GM23248 (cell line): ENCODE data around the gene KCNIP1. TPM values are rescaled to one million over a fixed set of nuclear protein-coding genes. Genes with fewer than 3 reads are reported as not detected.

ENCODE experiments used
- DNase-seq: peaks from one replicate; pipeline ENCODE4 v3.0.0-alpha.2; 2015
- H2AFZ ChIP-seq: fragments of 200-600 bp; sonication (generic); 2 replicates; pipeline ENCODE4 v1.6.1; 2016; ENCODE audit warnings: antibody characterized with exemption
- H3F3A ChIP-seq: fragments of 200-600 bp; sonication (generic); 2 replicates; pipeline ENCODE4 v1.6.1; 2016; ENCODE audit warnings: mild to moderate bottlenecking, antibody characterized with exemption, mixed run types; ENCODE audit not compliant: insufficient read depth
- H3K27ac ChIP-seq: fragments of 200-600 bp; sonication (generic); 2 replicates; pipeline ENCODE4 v1.5.1; 2016; ENCODE audit warnings: mild to moderate bottlenecking
- H3K27me3 ChIP-seq: fragments of 200-600 bp; sonication (generic); replicated peaks from 2 replicates; pipeline ENCODE4 v1.6.1; 2016; ENCODE audit warnings: mild to moderate bottlenecking; ENCODE audit not compliant: insufficient read depth
- H3K36me3 ChIP-seq: fragments of 200-600 bp; sonication (generic); 2 replicates; pipeline ENCODE4 v1.6.1; 2016; ENCODE audit warnings: low read depth, mild to moderate bottlenecking
- H3K4me1 ChIP-seq: fragments of 200-600 bp; sonication (generic); 2 replicates; pipeline ENCODE4 v1.6.1; 2016; ENCODE audit warnings: mild to moderate bottlenecking; ENCODE audit not compliant: insufficient read depth
- H3K4me2 ChIP-seq: fragments of 200-600 bp; sonication (generic); one replicate; pipeline ENCODE4 v1.6.1; 2016; ENCODE audit warnings: mild to moderate bottlenecking; ENCODE audit not compliant: unreplicated experiment
- H3K4me3 ChIP-seq: fragments of 200-600 bp; sonication (generic); 2 replicates; pipeline ENCODE4 v1.5.1; 2016; ENCODE audit warnings: mild to moderate bottlenecking
- H3K79me2 ChIP-seq: fragments of 200-600 bp; sonication (generic); 2 replicates; pipeline ENCODE4 v1.6.1; 2016; ENCODE audit warnings: mild to moderate bottlenecking; ENCODE audit not compliant: insufficient read depth
- H3K9ac ChIP-seq: fragments of 200-600 bp; sonication (generic); 2 replicates; pipeline ENCODE4 v1.6.1; 2016; ENCODE audit warnings: mild to moderate bottlenecking
- H3K9me2 ChIP-seq: fragments of 200-600 bp; sonication (generic); 2 replicates; pipeline ENCODE4 v1.6.1; 2016; ENCODE audit warnings: mixed run types, mild to moderate bottlenecking, moderate library complexity; ENCODE audit not compliant: insufficient read depth
- H3K9me3 ChIP-seq: fragments of 200-600 bp; sonication (generic); one replicate; pipeline ENCODE4 v1.6.1; 2017; ENCODE audit warnings: low read depth
- H4K20me1 ChIP-seq: fragments of 200-600 bp; sonication (generic); 2 replicates; pipeline ENCODE4 v1.6.0; 2016; ENCODE audit not compliant: insufficient read depth
- EZH2 ChIP-seq: fragments of 200-600 bp; sonication (generic); IDR thresholded peaks from 2 replicates; pipeline ENCODE4 v1.6.1; 2018; ENCODE audit warnings: antibody characterized with exemption, mild to moderate bottlenecking; ENCODE audit not compliant: insufficient read depth, poor library complexity, severe bottlenecking
- EZH2phosphoT487 ChIP-seq: fragments of 200-600 bp; sonication (generic); IDR thresholded peaks from 2 replicates; pipeline ENCODE4 v1.6.1; 2018; ENCODE audit warnings: antibody characterized with exemption, moderate library complexity, mild to moderate bottlenecking, low read depth; ENCODE audit not compliant: insufficient read depth
- WGBS, 2 experiments: methylation state at CpG; one replicate each; pipeline ENCODE4 v1.1.6; 2015 to 2017; ENCODE audit warnings: low lambda C conversion rate in 2 of 2, low coverage in 1 of 2; ENCODE audit errors: missing lambda C conversion rate in 2 of 2; 5-methylcytosine and 5-hydroxymethylcytosine counted together
- in situ Hi-C: fragments of 300-500 bp; cut with MboI; formaldehyde crosslinking; loops from 2 replicates; pipeline ENCODE4 v1.15.0; 2020
- polyA plus RNA-seq: library from polyadenylated mRNA; unstranded; fragments of >200 nt; fragmentation: Nextera tagmentation; extraction: Ambion mirVana; gene quantifications from 2 replicates; pipeline ENCODE4 v1.2.1, GENCODE V29; 2016
- total RNA-seq: library from RNA; depleted of rRNA; stranded (reverse); fragments of >200 nt; shearing (Covaris generic); gene quantifications from 2 replicates; pipeline ENCODE4 v1.2.3, GENCODE V29; 2014

The KCNIP1 gene
- total and polyA plus RNA-seq, 2 experiments from 2014 or later: not detected

DNA sequence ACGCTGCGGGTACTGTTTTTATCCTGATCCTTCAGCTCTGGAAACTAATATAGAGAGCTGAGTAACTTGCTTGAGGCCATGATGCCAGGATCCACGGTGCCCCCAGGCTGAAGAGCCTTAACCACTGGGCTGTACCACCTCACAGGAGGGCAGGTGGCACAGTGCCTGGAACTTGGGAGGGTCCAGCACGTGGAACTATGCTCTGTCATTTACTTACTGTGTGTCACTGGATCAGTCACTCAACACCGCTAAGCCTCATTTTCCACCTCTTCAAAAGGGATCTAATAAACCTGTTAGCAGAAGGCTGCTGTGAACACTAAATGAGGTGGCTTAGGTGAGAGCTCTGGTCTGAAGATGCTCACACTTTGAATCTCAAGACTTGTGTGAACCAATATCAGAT, 29.6 kb downstream of the KCNIP1 start:
- Histone ChIP-seq H3K4me2 (no peak overlapping the region), H3K9ac (no peak overlapping the region), H3K27me3 (peaks cover 59% of the 10 kb centered on the region), H3K9me2 (no peaks in the 10 kb centered on the region), H3K79me2 (no peaks in the 10 kb centered on the region), H3F3A (no peaks in the 10 kb centered on the region), H4K20me1 (no peaks in the 10 kb centered on the region; the same call in 1 of the 2 replicates), H3K27ac (no peak overlapping the region), H3K9me3 (no peaks in the 10 kb centered on the region), H2AFZ (no peak overlapping the region), H3K36me3 (no peaks in the 10 kb centered on the region), H3K4me3 (no peak overlapping the region), H3K4me1 (no peaks in the 10 kb centered on the region)
- DNase-seq: no peak
- in situ Hi-C loops: no loop called here
- WGBS, 2 experiments: 64% methylated on average over 5 of the region's 5 CpGs
- TF ChIP-seq EZH2: no peak
- no peak for TF ChIP-seq EZH2phosphoT487

DNA sequence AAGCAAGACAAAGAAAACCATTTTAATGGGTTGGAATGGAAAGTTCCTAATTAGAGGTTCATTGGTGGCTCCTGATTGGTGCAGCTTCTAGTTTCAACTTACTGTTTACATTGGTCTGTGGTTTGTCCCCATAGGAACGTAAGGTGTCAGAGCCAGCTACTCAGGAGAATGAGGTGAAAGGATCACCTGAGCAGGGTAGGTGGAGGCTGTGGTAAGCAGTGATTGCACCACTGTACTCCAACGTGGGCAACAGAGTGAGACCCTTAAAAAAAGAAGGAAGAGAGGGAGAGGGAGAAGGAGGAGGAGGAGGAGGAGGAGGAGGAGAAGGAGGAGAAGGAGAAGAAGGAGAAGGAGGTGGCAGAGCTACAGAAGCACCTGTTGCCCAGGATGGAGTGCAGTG, 30.4 kb downstream of the KCNIP1 start:
- Histone ChIP-seq H4K20me1 (no peaks in the 10 kb centered on the region; the same call in 1 of the 2 replicates), H3K27ac (no peak overlapping the region), H3K4me1 (no peaks in the 10 kb centered on the region), H3K4me3 (no peak overlapping the region), H3K9me2 (no peaks in the 10 kb centered on the region), H3F3A (no peaks in the 10 kb centered on the region), H3K4me2 (no peak overlapping the region), H3K9ac (no peak overlapping the region), H3K36me3 (no peaks in the 10 kb centered on the region), H3K9me3 (no peaks in the 10 kb centered on the region), H3K27me3 (peaks cover 55% of the 10 kb centered on the region), H2AFZ (no peak overlapping the region), H3K79me2 (no peaks in the 10 kb centered on the region)
- WGBS, 2 experiments: 18 to 26% methylated on average over 2 of the region's 2 CpGs
- TF ChIP-seq EZH2: no peak
- no peak for TF ChIP-seq EZH2phosphoT487
- no peak for DNase-seq
- in situ Hi-C loops: no loop called here

DNA sequence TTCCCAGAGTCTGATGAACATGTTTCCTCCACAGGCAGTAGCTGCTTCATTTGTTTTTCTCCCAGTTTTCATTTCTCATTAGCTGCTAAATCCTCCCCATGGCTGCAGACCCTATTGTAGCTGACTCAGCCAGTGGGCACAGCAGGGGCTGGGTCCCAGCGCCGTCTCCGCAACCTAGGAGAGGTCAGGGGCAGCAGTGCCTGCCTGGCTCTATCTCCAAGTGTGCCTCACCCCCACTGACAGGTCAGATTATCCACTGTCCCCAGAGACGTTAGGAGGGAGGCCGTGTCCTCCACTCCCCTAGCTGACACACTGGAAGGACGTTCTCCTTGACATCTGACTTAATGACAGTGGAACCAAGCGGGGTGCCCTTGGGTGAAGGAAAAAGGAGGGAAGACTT, 31.1 kb downstream of the KCNIP1 start:
- no peak overlapping the region for H3K4me3 ChIP-seq
- in situ Hi-C loops: no loop called here
- H3K9me2 ChIP-seq: no peaks in the 10 kb centered on the region
- no peaks in the 10 kb centered on the region for H3K79me2 ChIP-seq
- DNase-seq: no peak
- TF ChIP-seq EZH2phosphoT487: no peak
- no peak for TF ChIP-seq EZH2
- no peaks in the 10 kb centered on the region for H3K36me3 ChIP-seq
- no peaks in the 10 kb centered on the region for H3K9me3 ChIP-seq
- no peaks in the 10 kb centered on the region; the same call in 1 of the 2 replicates for H4K20me1 ChIP-seq
- no peak overlapping the region for H3K4me2 ChIP-seq
- H3K9ac ChIP-seq: no peak overlapping the region
- no peaks in the 10 kb centered on the region for H3K4me1 ChIP-seq
- H3K27ac ChIP-seq: no peak overlapping the region
- no peak overlapping the region for H2AFZ ChIP-seq
- 55 to 63% methylated on average over 7 of the region's 7 CpGs for WGBS, 2 experiments
- peaks cover 50% of the 10 kb centered on the region for H3K27me3 ChIP-seq
- H3F3A ChIP-seq: no peaks in the 10 kb centered on the region

DNA sequence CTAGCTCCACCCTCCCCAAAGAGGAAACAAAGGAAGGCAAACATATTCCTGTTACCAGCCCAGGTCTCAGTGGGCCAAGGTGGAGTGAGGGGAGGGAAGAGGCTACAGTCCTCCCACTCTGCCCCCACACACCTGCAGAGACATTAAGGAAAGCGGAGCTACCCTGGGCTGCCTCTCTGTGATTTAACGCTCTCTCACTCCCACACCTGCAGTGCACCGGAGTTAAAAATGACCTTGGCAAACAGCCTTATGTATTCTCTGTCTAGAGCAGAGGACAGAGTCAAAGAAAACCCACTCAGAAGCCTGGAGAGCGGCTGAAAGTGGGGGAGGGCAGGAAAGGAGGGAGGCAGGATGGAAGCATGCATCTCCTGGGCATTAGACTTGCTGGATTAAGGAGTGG, 32.7 kb downstream of the KCNIP1 start:
- no peaks in the 10 kb centered on the region; the same call in 1 of the 2 replicates for H4K20me1 ChIP-seq
- H3K27me3 ChIP-seq: peaks cover 43% of the 10 kb centered on the region
- TF ChIP-seq EZH2 (no peak), EZH2phosphoT487 (no peak)
- H3K4me1 ChIP-seq: no peaks in the 10 kb centered on the region
- no peak overlapping the region for H2AFZ ChIP-seq
- H3K9me2 ChIP-seq: no peaks in the 10 kb centered on the region
- H3K27ac ChIP-seq: no peak overlapping the region
- H3K4me2 ChIP-seq: no peak overlapping the region
- no peak overlapping the region for H3K4me3 ChIP-seq
- H3K36me3 ChIP-seq: no peaks in the 10 kb centered on the region
- no peak overlapping the region for H3K9ac ChIP-seq
- no peaks in the 10 kb centered on the region for H3K9me3 ChIP-seq
- no peaks in the 10 kb centered on the region for H3F3A ChIP-seq
- WGBS, 2 experiments: 68 to 70% methylated on average over 4 of the region's 4 CpGs
- DNase-seq: no peak
- no peaks in the 10 kb centered on the region for H3K79me2 ChIP-seq
- in situ Hi-C loops: no loop called here
